Progenitor cell of endocrine pancreas (in vitro differentiated cells): ENCODE measurements around the gene RPS24. TPM values are rescaled to one million over a fixed set of nuclear protein-coding genes. Genes with fewer than 3 reads are reported as not detected.
A peak's percentile ranks its signal among the peaks of the same experiment; 100 is the strongest.
"Not testable (repeated sequence)": the region's sequence is repeated elsewhere in the genome, so short reads cannot be mapped to it uniquely, and the experiment has no call there.

Experiments used
- DNase-seq: peaks from one replicate; pipeline ENCODE4 v3.0.0; 2021; ENCODE audit warnings: low spot score; ENCODE audit not compliant: unreplicated experiment
- H3K27ac Mint-ChIP-seq: 2 replicates; pipeline ENCODE4 v1.8.0; 2021; ENCODE audit warnings: mild to moderate bottlenecking, moderate library complexity, mixed read lengths
- H3K27me3 Mint-ChIP-seq: 2 replicates; pipeline ENCODE4 v1.8.0; 2021; ENCODE audit warnings: mixed read lengths
- H3K36me3 Mint-ChIP-seq: 2 replicates; pipeline ENCODE4 v1.8.0; 2022; ENCODE audit warnings: mixed read lengths; ENCODE audit not compliant: insufficient read depth
- H3K4me1 Mint-ChIP-seq: 2 replicates; pipeline ENCODE4 v1.8.0; 2021; ENCODE audit warnings: low read depth, mixed read lengths
- H3K4me3 Mint-ChIP-seq: 2 replicates; pipeline ENCODE4 v1.8.0; 2021; ENCODE audit warnings: low read depth, mild to moderate bottlenecking, moderate library complexity, mixed read lengths
- H3K9me3 Mint-ChIP-seq: 2 replicates; pipeline ENCODE4 v1.8.0; 2021; ENCODE audit warnings: low read depth, mixed read lengths
- long read RNA-seq: library from polyadenylated mRNA; unstranded; transcript quantifications from one replicate; pipeline ENCODE4 v2.0.0, GENCODE V29; 2020
- total RNA-seq: library from RNA; stranded (reverse); gene quantifications from 2 replicates; pipeline ENCODE4 v1.2.1, GENCODE V29; 2021
- TF ChIP-seq, protein P1 (sequence below): fragments of 200-600 bp; sonication (generic); IDR thresholded peaks from one replicate; pipeline ENCODE4 v1.5.0; 2021; ENCODE audit warnings: antibody characterized with exemption, mild to moderate bottlenecking; ENCODE audit not compliant: unreplicated experiment

RPS24 gene
- total RNA-seq, result 1,431 and 1,496 TPM in 2 replicates
- long read RNA-seq, transcript RPS24-214 (5 exons, 634 nt), result major isoform, 13 of 43 reads
- long read RNA-seq, transcript RPS24-210 (4 exons, 1,008 nt), result major isoform, 13 of 43 reads
- long read RNA-seq, transcript RPS24-207 (3 exons, 1,104 nt), result minor isoform, 7 of 43 reads
- long read RNA-seq, partial matches to known transcripts, result 5 of 43 reads
- long read RNA-seq, other reads (novel, unspliced or antisense), result 2 of 43 reads

DNA sequence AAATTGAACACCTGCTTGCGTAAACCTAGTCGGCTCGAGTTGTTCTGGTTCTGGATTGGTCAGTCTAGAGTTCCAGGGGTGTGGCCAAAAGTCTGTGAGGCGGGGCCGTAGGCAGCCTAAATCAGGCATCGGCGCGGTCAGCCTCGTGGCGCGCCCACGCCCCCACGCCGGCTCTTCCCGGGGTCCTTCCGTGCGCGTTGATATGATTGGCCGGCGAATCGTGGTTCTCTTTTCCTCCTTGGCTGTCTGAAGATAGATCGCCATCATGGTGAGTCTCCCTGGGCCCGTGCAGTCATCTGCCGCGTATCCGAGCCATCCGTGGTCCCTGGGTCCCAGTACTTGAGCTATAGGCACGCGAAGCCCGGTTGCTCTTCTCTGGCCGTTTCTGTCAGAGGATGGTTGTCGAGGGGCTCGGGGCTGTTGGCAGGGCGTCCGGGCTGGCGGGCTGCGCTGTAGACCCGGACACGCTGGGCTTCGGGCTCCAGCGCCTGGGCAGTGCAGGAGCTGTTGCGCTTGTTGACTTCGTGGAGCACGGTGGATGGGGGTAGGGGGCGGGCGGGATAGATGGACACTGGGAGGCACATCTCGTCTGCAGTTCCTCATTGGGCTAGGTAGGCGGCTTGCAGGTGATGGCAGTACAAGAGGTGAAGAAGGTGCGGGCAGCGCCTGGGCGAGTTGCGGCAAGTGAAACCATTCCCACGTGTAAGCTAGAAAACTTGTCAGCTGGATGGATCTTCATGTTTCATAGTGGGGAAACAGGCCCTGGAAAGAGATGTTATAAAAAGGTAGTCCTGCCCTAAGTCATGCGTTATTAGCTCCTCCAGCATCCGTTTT lies at the start of gene RPS24:
Gene RPS24, plus strand, starts transcription at position 227 of the 834 bp plus-strand sequence. Its CDS starts 39 bp downstream, at position 266.
- H3K27ac Mint-ChIP-seq, result peak within 1 kb of the TSS; percentile 89
- no peaks in the 10 kb centered on the region for H3K9me3 Mint-ChIP-seq
- peak; percentile 85 for DNase-seq
- H3K27me3 Mint-ChIP-seq, result no peaks in the 10 kb centered on the region
- H3K36me3 Mint-ChIP-seq, result peaks cover 17% of the 10 kb centered on the region
- H3K4me1 Mint-ChIP-seq, result peaks cover 31% of the 10 kb centered on the region
- TF ChIP-seq, protein P1, sequence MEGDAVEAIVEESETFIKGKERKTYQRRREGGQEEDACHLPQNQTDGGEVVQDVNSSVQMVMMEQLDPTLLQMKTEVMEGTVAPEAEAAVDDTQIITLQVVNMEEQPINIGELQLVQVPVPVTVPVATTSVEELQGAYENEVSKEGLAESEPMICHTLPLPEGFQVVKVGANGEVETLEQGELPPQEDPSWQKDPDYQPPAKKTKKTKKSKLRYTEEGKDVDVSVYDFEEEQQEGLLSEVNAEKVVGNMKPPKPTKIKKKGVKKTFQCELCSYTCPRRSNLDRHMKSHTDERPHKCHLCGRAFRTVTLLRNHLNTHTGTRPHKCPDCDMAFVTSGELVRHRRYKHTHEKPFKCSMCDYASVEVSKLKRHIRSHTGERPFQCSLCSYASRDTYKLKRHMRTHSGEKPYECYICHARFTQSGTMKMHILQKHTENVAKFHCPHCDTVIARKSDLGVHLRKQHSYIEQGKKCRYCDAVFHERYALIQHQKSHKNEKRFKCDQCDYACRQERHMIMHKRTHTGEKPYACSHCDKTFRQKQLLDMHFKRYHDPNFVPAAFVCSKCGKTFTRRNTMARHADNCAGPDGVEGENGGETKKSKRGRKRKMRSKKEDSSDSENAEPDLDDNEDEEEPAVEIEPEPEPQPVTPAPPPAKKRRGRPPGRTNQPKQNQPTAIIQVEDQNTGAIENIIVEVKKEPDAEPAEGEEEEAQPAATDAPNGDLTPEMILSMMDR, result peak; percentile 24
- H3K4me3 Mint-ChIP-seq, result peak within 1 kb of the TSS; percentile 91

DNA sequence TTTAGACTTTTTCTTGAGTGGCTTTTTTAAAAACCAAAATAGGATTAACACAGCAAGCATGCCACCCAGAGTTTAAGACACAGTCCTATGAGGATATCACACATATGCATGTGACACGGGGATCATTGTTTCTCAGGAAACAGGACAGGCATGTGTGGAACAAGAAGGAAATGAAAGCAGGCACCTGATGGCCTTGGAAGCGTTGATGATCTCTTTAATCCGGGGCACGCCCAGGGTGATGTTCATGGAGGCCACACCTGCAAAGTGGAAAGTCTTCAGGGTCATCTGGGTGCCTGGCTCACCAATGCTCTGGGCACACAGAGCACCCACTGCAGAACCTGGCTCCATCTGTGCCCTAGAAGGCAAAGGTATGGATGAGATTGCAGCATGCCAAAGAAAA lies 48.7 kb upstream of the RPS24 start:
- peaks cover 25% of the 10 kb centered on the region for H3K36me3 Mint-ChIP-seq
- H3K4me1 Mint-ChIP-seq, result no peaks in the 10 kb centered on the region
- no peaks in the 10 kb centered on the region for H3K9me3 Mint-ChIP-seq
- no peak overlapping the region for H3K27ac Mint-ChIP-seq
- TF ChIP-seq, protein P1, result no peak
- no peaks in the 10 kb centered on the region for H3K27me3 Mint-ChIP-seq
- H3K4me3 Mint-ChIP-seq, result no peak overlapping the region
- DNase-seq, result no peak

DNA sequence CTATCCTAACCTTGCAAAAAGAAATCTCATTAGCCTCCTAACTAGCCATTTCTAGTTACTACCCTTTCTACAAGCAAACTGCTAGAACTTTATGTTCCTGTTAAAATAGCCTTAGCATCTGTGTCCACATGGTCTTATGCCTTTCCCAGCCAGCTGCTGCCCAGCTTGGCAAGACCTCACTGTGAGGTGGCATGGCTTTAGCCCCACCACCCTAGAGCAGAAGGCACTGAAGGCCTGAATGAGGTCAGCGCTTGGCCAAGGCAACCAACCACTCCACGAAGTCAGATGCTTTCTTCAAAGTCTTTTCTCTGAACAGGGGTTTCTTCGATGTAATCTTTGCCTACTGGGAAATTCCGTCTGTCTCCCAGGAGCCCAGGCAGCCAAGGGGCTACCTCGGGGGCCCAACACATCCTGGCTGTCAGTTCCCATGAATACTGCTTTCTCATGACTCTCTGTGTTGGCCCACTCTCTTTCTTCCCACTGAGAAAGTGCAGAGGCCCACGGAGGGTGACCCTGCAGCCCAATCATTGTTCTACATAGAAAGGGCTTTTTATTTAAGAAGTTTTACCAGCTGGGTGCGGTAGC lies 45.9 kb upstream of the RPS24 start:
- Mint-ChIP-seq H3K36me3 (peaks cover 27% of the 10 kb centered on the region), H3K27ac (peak overlapping the region; percentile 79)

DNA sequence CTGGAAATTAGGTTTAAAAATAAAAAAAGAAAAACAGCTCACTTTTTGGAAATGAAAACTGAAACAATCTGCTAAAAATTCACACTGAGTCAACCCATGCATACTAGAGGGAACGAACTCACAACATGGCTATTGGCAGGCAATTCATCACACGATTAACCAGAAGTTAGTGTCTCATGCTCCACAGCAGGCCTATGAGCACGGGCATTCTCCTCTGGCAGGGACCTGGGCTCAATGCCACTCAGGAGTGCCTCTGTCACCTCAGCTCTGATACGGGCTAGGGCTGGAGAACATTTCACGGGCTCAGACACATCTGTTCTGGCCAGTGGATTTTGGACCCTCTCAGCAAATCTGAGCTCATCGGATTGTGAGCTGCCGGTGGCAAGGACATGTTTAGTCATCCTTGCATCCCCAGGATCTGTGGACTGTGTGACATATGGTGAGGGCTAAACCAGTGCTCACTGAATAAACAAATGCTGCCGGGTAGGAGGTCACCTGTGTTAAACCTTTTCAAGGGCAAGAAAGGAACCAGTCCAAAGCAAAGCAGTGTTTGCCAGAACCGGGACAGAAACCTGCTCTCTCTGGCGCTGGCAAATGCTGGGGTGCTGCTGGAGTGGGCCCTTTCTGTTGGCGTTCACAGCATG lies 44.5 kb upstream of the RPS24 start:
- peaks cover 33% of the 10 kb centered on the region for H3K36me3 Mint-ChIP-seq
- no peaks in the 10 kb centered on the region for H3K27me3 Mint-ChIP-seq
- no peak overlapping the region for H3K4me3 Mint-ChIP-seq
- H3K27ac Mint-ChIP-seq, result peak overlapping the region; percentile 62
- H3K4me1 Mint-ChIP-seq, result no peaks in the 10 kb centered on the region
- no peak for DNase-seq
- TF ChIP-seq, protein P1, result no peak
- H3K9me3 Mint-ChIP-seq, result no peaks in the 10 kb centered on the region

More for the DNA sequence above, 45.9 kb upstream of the RPS24 start:
- no peak for DNase-seq
- no peaks in the 10 kb centered on the region for H3K27me3 Mint-ChIP-seq
- H3K4me3 Mint-ChIP-seq, result no peak overlapping the region
- no peaks in the 10 kb centered on the region for H3K9me3 Mint-ChIP-seq
- no peaks in the 10 kb centered on the region for H3K4me1 Mint-ChIP-seq
- TF ChIP-seq, protein P1, result no peak

DNA sequence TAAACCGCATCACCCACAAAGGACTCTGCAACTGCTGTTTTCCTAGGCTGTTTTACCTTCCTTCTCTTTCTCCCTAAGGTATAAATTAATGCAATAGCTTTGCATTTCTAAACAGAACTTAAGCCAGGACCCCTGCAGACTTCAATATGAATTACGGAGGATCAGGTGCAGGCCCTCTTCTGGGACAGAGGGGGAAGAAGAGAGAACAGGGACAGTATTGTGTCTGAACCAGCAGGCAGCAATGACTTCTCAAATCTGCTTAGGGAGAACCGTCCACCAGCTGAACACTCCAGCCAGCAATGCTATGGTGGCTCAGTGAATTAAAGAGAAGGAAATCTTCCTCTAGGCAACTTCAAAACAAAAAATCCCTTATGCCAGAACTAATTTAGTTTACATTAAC lies 40.0 kb upstream of the RPS24 start:
- no peaks in the 10 kb centered on the region for H3K27me3 Mint-ChIP-seq
- H3K4me1 Mint-ChIP-seq, result no peaks in the 10 kb centered on the region
- TF ChIP-seq, protein P1, result no peak
- H3K36me3 Mint-ChIP-seq, result peaks cover 40% of the 10 kb centered on the region
- no peaks in the 10 kb centered on the region for H3K9me3 Mint-ChIP-seq
- no peak overlapping the region for H3K4me3 Mint-ChIP-seq
- no peak for DNase-seq
- H3K27ac Mint-ChIP-seq, result no peak overlapping the region

DNA sequence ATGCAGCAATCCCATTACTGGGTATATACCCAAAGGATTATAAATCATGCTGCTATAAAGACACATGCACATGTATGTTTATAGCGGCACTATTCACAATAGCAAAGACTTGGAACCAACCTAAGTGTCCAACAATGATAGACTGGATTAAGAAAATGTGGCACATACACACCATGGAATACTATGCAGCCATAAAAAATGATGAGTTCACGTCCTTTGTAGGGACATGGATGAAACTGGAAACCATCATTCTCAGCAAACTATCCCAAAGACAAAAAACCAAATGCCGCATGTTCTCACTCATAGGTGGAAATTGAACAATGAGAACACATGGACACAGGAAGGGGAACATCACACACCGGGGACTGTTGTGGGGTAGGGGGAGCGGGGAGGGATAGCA lies 34.9 kb upstream of the RPS24 start:
- not testable (repeated sequence) for H3K4me3 Mint-ChIP-seq, DNase-seq, H3K27me3 Mint-ChIP-seq, H3K27ac Mint-ChIP-seq, H3K9me3 Mint-ChIP-seq, H3K4me1 Mint-ChIP-seq
- H3K36me3 Mint-ChIP-seq, result peaks cover 39% of the 10 kb centered on the region
